Endodermal cell (in vitro differentiated cells): Measurements from ENCODE around the gene LMOD1. TPM values are rescaled to one million over a fixed set of nuclear protein-coding genes. Genes with fewer than 3 reads are reported as not detected.
"Not testable (repeated sequence)": the region's sequence is repeated elsewhere in the genome, so short reads cannot be mapped to it uniquely, and the experiment has no call there.

Source experiments
- DNase-seq: peaks from one replicate; pipeline ENCODE4 v3.0.0-alpha.2; 2017
- H3K27ac ChIP-seq: 2 replicates; pipeline ENCODE4 v1.5.1; 2013; ENCODE audit warnings: mild to moderate bottlenecking, low read depth, low read length, moderate library complexity
- H3K27me3 ChIP-seq: 2 replicates; pipeline ENCODE4 v1.6.1; 2013; ENCODE audit warnings: mild to moderate bottlenecking, low read length, moderate library complexity; ENCODE audit not compliant: insufficient read depth, control insufficient read depth, poor library complexity, severe bottlenecking
- H3K36me3 ChIP-seq: 2 replicates; pipeline ENCODE4 v1.7.0; 2013; ENCODE audit warnings: mild to moderate bottlenecking, low read length, moderate library complexity; ENCODE audit not compliant: control insufficient read depth, insufficient read depth
- H3K4me1 ChIP-seq: one replicate; pipeline ENCODE4 v1.7.0; 2013; ENCODE audit warnings: low read length; ENCODE audit not compliant: control insufficient read depth, insufficient read depth
- H3K4me3 ChIP-seq: 2 replicates; pipeline ENCODE4 v1.5.1; 2013; ENCODE audit warnings: mild to moderate bottlenecking, low read length, moderate library complexity
- H3K9ac ChIP-seq: 2 replicates; pipeline ENCODE4 v1.6.1; 2013; ENCODE audit warnings: mild to moderate bottlenecking, low read length, moderate library complexity; ENCODE audit not compliant: poor library complexity, severe bottlenecking; ENCODE audit errors: extremely low read depth
- H3K9me3 ChIP-seq: 2 replicates; pipeline ENCODE4 v1.6.1; 2013; ENCODE audit warnings: mild to moderate bottlenecking, low read length, moderate library complexity; ENCODE audit not compliant: control insufficient read depth
- H3K27ac Mint-ChIP-seq: 2 replicates; pipeline ENCODE4 v1.8.0; 2020; ENCODE audit warnings: mixed read lengths
- H3K27me3 Mint-ChIP-seq: 2 replicates; pipeline ENCODE4 v1.8.0; 2021; ENCODE audit warnings: mild to moderate bottlenecking, mixed read lengths; ENCODE audit not compliant: insufficient read depth
- H3K36me3 Mint-ChIP-seq: 2 replicates; pipeline ENCODE4 v1.8.0; 2020; ENCODE audit warnings: low read depth, mixed read lengths
- H3K4me1 Mint-ChIP-seq: 2 replicates; pipeline ENCODE4 v1.8.0; 2020; ENCODE audit warnings: mixed read lengths
- H3K4me3 Mint-ChIP-seq: 2 replicates; pipeline ENCODE4 v1.8.0; 2020; ENCODE audit warnings: mild to moderate bottlenecking, moderate library complexity, mixed read lengths
- H3K9me3 Mint-ChIP-seq: 2 replicates; pipeline ENCODE4 v1.8.0; 2020; ENCODE audit warnings: mild to moderate bottlenecking, mixed read lengths
- WGBS, 2 experiments: methylation state at CpG; one replicate each; pipeline versions ENCODE4 v1.1.5 to v1.1.7; 2013; ENCODE audit warnings: missing lambda C conversion rate in 2 of 2, mixed read lengths in 1 of 2; ENCODE audit not compliant: insufficient coverage in 1 of 2, insufficient read length in 1 of 2; 5-methylcytosine and 5-hydroxymethylcytosine counted together
- total RNA-seq, 2 donors: library from RNA; stranded (reverse); fragmentation: NEBNext Ultra II Directional in 1 of 2; extraction: Animal tissue kit (Norgen Biotek cat#: 25700) in 1 of 2; gene quantifications; 2 replicates in 1 of 2; 3 replicates in 1 of 2; pipeline ENCODE4 v1.2.1, GENCODE V29; 2021
- TF ChIP-seq, protein P1 (sequence below): fragments of 200-600 bp; sonication (generic); conservative IDR thresholded peaks from 2 replicates; pipeline ENCODE4 v1.5.0; 2021; ENCODE audit warnings: antibody characterized with exemption, mild to moderate bottlenecking

LMOD1 gene
- total RNA-seq, 2 donors from 2014 or later: 0.31 to 0.60 TPM

DNA sequence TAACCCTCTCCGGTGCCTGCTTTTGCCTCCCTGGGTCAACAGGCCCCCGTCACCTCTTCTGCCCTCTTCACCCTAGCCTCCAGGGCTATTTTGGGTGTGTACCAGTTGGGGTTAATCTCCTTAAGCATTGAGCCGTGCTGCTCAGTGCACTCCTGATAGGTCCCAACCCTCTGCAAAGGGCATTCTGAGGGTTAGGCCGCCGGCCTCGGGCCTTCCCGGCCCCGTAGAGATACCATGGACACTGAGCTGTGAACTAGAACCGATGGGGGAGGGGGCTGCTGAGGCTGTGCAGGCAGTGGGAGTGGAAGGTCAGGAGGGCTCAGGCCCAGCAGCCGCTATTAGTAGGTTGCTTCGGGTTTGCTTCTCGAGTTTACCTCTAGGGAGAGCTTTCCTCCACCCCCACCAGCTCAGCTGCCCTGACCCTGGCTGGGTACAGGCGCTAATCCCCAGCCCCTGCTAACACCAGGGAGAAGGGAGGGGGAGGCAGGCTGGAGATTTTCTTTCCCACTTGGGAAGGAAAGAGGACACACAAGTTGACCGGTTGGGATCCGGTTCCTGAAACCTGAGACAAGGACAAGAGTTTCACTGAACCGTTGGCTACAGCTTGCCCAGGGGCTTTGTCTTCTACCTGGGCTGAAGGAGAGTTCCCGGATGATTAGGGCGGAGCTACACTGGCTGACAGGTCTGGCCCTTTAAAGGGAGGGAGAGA lies 4.8 kb downstream of the LMOD1 start:
- H3K27me3 ChIP-seq: peaks cover under 1% of the 10 kb centered on the region
- peak overlapping the region; percentile 47 for H3K9ac ChIP-seq
- 11 to 80% methylated on average over 1 to 18 of the region's 18 CpGs for WGBS, 2 experiments
- no peaks in the 10 kb centered on the region for H3K9me3 ChIP-seq
- H3K4me1 Mint-ChIP-seq: peaks cover 36% of the 10 kb centered on the region
- H3K27me3 Mint-ChIP-seq: peaks cover 6% of the 10 kb centered on the region
- TF ChIP-seq, protein P1, sequence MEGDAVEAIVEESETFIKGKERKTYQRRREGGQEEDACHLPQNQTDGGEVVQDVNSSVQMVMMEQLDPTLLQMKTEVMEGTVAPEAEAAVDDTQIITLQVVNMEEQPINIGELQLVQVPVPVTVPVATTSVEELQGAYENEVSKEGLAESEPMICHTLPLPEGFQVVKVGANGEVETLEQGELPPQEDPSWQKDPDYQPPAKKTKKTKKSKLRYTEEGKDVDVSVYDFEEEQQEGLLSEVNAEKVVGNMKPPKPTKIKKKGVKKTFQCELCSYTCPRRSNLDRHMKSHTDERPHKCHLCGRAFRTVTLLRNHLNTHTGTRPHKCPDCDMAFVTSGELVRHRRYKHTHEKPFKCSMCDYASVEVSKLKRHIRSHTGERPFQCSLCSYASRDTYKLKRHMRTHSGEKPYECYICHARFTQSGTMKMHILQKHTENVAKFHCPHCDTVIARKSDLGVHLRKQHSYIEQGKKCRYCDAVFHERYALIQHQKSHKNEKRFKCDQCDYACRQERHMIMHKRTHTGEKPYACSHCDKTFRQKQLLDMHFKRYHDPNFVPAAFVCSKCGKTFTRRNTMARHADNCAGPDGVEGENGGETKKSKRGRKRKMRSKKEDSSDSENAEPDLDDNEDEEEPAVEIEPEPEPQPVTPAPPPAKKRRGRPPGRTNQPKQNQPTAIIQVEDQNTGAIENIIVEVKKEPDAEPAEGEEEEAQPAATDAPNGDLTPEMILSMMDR: peak; percentile 41
- DNase-seq: peak; percentile 94
- no peaks in the 10 kb centered on the region for H3K36me3 ChIP-seq
- H3K4me3 Mint-ChIP-seq: peak overlapping the region; percentile 54
- peak overlapping the region; percentile 96 for H3K27ac Mint-ChIP-seq
- H3K9me3 Mint-ChIP-seq: no peaks in the 10 kb centered on the region
- no peaks in the 10 kb centered on the region for H3K4me1 ChIP-seq
- peak overlapping the region; percentile 36 for H3K27ac ChIP-seq
- peak overlapping the region; percentile 61 for H3K4me3 ChIP-seq
- no peaks in the 10 kb centered on the region for H3K36me3 Mint-ChIP-seq

DNA sequence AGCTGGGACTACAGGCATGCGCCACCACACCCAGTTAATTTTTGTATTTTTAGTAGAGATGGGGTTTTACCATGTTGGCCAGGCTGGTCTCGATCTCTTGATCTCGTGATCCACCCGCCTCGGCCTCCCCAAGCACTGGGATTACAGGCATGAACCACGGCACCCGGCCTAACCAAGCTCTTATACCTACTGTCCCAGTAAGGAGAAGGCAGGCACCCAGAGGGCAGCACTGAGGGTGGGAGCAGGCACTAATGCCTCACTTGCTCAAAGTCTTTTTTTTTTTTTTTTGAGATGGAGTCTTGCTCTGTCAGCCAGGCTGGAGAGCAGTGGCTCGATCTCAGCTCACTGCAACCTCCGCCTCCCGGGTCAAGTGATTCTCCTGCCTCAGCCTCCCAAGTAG lies 6.0 kb downstream of the LMOD1 start:
- not testable (repeated sequence) for H3K4me3 Mint-ChIP-seq, H3K9me3 ChIP-seq, H3K27ac ChIP-seq, H3K36me3 Mint-ChIP-seq, H3K27me3 ChIP-seq, H3K9ac ChIP-seq, H3K4me3 ChIP-seq, H3K27me3 Mint-ChIP-seq, H3K9me3 Mint-ChIP-seq, H3K4me1 ChIP-seq, H3K36me3 ChIP-seq, H3K27ac Mint-ChIP-seq
- TF ChIP-seq, protein P1: peak; percentile 51
- peaks cover 25% of the 10 kb centered on the region for H3K4me1 Mint-ChIP-seq
- WGBS, 2 experiments: 91 to 94% methylated on average over 6 to 9 of the region's 10 CpGs
- DNase-seq: peak; percentile 77

DNA sequence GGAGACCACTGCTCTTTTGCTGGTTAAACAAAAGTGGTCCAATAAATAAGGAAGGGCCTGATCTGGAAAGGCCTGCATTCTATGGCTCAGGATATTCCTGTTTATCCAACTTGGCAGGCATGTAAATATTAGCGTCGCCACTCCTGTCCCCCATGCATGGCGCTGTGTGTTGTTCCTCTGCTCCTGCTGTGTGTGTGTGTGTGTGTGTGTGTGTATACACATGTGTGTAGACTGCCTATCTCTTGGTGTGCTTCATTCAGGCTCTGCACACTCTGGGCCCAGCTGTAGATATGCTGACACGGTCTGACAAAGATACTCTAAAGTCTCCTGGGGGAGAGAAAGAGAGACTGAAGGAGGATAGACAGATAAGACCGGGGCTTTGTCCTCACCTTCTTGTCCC lies 6.8 kb downstream of the LMOD1 start:
- Mint-ChIP-seq H3K4me3 (no peak overlapping the region), H3K36me3 (no peaks in the 10 kb centered on the region), H3K4me1 (peaks cover 20% of the 10 kb centered on the region), H3K27ac (no peak overlapping the region), H3K9me3 (no peaks in the 10 kb centered on the region), H3K27me3 (peaks cover 5% of the 10 kb centered on the region)
- WGBS, 2 experiments: 92 to 95% methylated on average over 4 to 5 of the region's 5 CpGs
- TF ChIP-seq, protein P1: no peak
- Histone ChIP-seq H3K36me3 (no peaks in the 10 kb centered on the region), H3K27me3 (peaks cover 5% of the 10 kb centered on the region), H3K9ac (no peak overlapping the region), H3K27ac (no peak overlapping the region), H3K4me1 (no peaks in the 10 kb centered on the region), H3K9me3 (no peaks in the 10 kb centered on the region), H3K4me3 (no peak overlapping the region)
- DNase-seq: no peak
